Brain microvascular endothelial cell (primary cell): ENCODE data around the gene ATR.
"Not testable (repeated sequence)": the region's sequence is repeated elsewhere in the genome, so short reads cannot be mapped to it uniquely, and the experiment has no call there.

Experiments
- DNase-seq: peaks from one replicate; pipeline ENCODE4 v3.0.0-alpha.2; 2020
- H3K27ac ChIP-seq: fragments of 250-450 bp; sonication (Bioruptor Pico); 2 replicates; pipeline ENCODE4 v1.5.1; 2020; ENCODE audit warnings: mild to moderate bottlenecking, moderate library complexity
- H3K27me3 ChIP-seq: fragments of 250-450 bp; sonication (Bioruptor Pico); replicated peaks from 2 replicates; pipeline ENCODE4 v1.5.1; 2020; ENCODE audit warnings: mild to moderate bottlenecking
- H3K36me3 ChIP-seq: fragments of 250-450 bp; sonication (Bioruptor Pico); replicated peaks from 2 replicates; pipeline ENCODE4 v1.5.1; 2020; ENCODE audit warnings: mild to moderate bottlenecking
- H3K4me3 ChIP-seq: 2 replicates; pipeline ENCODE4 v1.5.1; 2011; ENCODE audit warnings: low read depth, mild to moderate bottlenecking, control low read depth, low read length, moderate library complexity
- in situ Hi-C: cut with HindIII; loops from 2 replicates; pipeline ENCODE4 v1.10.0; 2017; ENCODE audit warnings: low sequenced_read_pairs, low pct_ligation_motif_present
- TF ChIP-seq, protein P1 (sequence below): IDR thresholded peaks from 2 replicates; pipeline ENCODE4 v1.5.1; 2011; ENCODE audit warnings: low read depth, mild to moderate bottlenecking, moderate library complexity, low read length, control low read depth, inconsistent platforms; ENCODE audit errors: missing control alignments

Gene ATR

DNA sequence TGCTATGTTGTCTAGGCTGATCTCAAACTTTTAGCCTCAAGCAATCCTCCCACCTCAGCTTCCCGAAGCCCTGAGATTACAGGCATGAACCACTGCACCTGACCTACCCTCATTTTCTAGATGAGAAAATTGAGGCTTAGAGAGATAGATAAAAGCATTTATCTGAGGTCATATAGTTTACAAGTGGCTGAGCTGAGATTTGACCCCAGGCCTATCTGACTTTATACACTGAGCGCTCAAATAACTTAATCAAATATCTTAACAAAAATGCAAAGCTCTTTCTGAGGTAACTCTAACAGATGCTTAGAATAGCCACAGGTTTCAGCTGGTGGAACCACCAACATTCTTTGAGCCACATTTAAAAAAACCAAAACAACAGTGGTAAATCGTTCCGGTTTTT is 23.2 kb upstream of the ATR start:
- TF ChIP-seq, protein P1, sequence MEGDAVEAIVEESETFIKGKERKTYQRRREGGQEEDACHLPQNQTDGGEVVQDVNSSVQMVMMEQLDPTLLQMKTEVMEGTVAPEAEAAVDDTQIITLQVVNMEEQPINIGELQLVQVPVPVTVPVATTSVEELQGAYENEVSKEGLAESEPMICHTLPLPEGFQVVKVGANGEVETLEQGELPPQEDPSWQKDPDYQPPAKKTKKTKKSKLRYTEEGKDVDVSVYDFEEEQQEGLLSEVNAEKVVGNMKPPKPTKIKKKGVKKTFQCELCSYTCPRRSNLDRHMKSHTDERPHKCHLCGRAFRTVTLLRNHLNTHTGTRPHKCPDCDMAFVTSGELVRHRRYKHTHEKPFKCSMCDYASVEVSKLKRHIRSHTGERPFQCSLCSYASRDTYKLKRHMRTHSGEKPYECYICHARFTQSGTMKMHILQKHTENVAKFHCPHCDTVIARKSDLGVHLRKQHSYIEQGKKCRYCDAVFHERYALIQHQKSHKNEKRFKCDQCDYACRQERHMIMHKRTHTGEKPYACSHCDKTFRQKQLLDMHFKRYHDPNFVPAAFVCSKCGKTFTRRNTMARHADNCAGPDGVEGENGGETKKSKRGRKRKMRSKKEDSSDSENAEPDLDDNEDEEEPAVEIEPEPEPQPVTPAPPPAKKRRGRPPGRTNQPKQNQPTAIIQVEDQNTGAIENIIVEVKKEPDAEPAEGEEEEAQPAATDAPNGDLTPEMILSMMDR: no peak
- H3K27ac ChIP-seq: no peak overlapping the region
- no peak for DNase-seq
- no peaks in the 10 kb centered on the region for H3K27me3 ChIP-seq
- in situ Hi-C loops: no loop called here
- no peak overlapping the region for H3K4me3 ChIP-seq
- H3K36me3 ChIP-seq: no peaks in the 10 kb centered on the region

DNA sequence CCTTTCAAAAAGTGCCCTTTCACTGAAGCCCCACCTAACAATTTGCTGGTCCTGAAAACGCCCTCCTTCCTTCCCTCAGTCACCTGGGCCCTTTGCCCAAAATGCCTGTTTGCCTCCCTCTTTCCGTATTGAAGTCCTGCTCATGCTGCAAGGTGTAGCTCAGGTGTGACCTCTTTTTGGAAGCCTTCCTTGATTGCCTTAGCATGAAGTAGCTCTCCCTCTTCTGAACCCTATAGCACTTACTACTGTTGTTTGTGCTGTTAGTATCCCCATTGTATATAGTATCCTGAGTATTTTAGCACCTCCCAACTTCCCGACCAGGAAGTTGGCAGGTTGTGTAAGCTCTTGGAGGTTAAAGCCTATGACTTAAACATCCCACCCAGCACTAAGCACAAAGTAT is 19.4 kb upstream of the ATR start:
- H3K36me3 ChIP-seq: no peaks in the 10 kb centered on the region
- no peak overlapping the region for H3K27ac ChIP-seq
- no peaks in the 10 kb centered on the region for H3K27me3 ChIP-seq
- H3K4me3 ChIP-seq: no peak overlapping the region
- in situ Hi-C loops: loop anchor here (25.0 kb wide), 1 partner anchor 414 kb away; the partner anchor contains the start of gene U2SURP
- DNase-seq: no peak
- TF ChIP-seq, protein P1: no peak

DNA sequence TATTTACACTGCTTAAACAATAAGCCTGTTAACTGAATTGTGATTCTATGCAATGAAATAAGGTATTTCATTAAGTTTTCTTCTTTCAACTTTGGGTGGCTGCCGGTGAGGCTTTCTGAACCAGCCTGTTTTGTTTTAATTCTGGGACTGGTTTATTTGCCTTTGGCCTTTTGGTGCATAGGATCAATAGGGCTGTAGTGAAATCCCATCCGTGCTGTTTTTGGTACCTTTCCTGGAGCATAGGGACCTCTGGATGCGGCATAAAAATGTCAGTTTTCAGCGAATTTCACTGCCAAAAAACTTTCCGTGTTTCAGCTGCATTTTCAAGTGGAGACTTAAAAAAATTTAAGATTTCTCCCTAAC is 18.2 kb upstream of the ATR start:
- DNase-seq: no peak
- TF ChIP-seq, protein P1: no peak
- H3K27me3 ChIP-seq: no peaks in the 10 kb centered on the region
- no peak overlapping the region for H3K27ac ChIP-seq
- H3K4me3 ChIP-seq: peak overlapping the region; percentile 88
- in situ Hi-C loops: loop anchor here (25.0 kb wide), 1 partner anchor 416 kb away; the partner anchor contains the start of gene U2SURP
- H3K36me3 ChIP-seq: no peaks in the 10 kb centered on the region

DNA sequence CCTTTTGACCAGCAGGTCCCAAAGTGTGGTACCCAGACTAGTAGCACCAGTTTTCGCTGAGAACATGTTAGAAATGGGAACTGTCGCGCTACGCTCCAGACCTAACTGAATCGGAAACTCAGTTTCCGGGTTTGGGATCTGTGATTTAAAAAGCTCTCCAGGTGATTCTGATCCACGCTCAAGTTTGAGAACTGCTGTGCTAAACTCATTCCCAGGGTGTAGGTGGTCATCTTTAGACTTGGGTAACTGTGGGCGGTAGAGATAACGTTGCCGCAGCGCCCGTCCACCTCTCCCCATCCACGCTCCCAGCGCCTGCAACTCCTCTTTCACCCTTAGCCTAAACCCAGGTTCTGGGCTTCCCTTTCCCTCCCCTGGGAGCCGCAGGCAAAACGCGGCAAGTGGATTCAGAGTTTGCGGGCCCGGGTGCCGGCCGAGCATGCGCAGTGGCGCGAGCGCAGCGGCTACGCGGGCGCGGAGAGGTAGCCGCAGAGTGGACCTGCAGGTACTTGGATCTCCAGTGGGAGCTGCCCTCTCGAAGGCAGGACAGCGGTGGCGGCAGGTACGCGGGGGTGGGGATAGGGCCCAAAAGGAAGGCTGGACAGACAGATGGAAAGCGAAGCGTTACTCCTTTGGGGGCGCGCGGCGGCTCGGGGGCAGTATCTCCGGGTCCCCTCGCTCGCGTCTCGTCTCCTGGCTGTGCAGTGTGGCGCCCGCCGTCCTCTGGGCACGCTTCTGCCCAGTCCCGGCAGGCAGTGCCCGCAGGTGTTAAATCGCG is 17.6 kb upstream of the ATR start, which contains the start of gene PLS1:
PLS1 (plus strand) TSS at position 443 of the 775 bp plus-strand sequence. CDS start 67,845 bp downstream, outside the sequence.
- DNase-seq: peak; percentile 68
- H3K36me3 ChIP-seq: no peaks in the 10 kb centered on the region
- H3K4me3 ChIP-seq: peak within 1 kb of the TSS; percentile 88
- peak within 1 kb of the TSS; percentile 71 for H3K27ac ChIP-seq
- no peaks in the 10 kb centered on the region for H3K27me3 ChIP-seq
- in situ Hi-C loops: loop anchor here (25.0 kb wide), 1 partner anchor 416 kb away; the partner anchor contains the start of gene U2SURP
- TF ChIP-seq, protein P1: no peak

DNA sequence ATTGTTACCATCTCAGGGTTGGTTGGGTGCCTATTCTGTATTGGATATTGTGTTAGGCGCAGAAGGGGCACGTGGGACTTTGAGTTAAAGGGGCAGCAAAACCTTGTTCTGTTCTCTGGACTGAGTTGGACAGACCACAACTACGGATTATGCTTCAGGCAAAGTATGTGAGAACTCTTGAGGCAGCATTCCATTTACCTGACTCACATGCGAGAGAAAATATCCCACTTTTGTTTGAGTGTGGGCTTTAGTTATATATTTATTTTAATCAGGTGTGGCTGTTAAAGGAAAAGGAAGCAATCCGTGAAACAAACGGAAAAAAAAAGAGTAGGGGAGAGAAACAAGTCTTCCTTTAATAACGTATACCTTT is 17.0 kb upstream of the ATR start:
- Histone ChIP-seq H3K4me3 (peak overlapping the region; percentile 88), H3K27ac (peak overlapping the region; percentile 71), H3K27me3 (no peaks in the 10 kb centered on the region), H3K36me3 (no peaks in the 10 kb centered on the region)
- in situ Hi-C loops: loop anchor here (25.0 kb wide), 1 partner anchor 417 kb away; the partner anchor contains the start of gene U2SURP
- TF ChIP-seq, protein P1: no peak
- DNase-seq: peak; percentile 89

DNA sequence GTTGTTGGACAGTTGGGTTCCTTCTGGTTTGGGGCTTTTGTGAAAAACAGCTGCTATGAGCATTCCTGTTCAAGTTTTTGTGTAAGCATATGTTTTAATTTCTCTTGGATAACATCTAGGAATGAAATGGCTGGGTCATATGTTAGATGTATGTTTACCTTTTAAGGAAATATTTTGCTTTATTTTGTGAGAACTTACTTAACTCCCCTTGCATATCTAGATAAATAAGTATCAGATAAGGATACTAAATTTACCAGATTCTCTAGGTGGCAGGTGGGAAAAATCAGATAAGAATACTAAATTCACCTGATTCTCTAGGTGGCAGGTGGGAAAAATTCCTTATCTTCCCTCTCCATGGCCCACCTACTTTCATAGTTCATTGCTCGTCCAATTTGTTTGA is 16.6 kb upstream of the ATR start:
- DNase-seq: no peak
- Histone ChIP-seq H3K27ac (no peak overlapping the region), H3K27me3 (no peaks in the 10 kb centered on the region), H3K4me3 (no peak overlapping the region), H3K36me3 (no peaks in the 10 kb centered on the region)
- in situ Hi-C loops: loop anchor here (25.0 kb wide), 1 partner anchor 417 kb away; the partner anchor contains the start of gene U2SURP
- TF ChIP-seq, protein P1: no peak

DNA sequence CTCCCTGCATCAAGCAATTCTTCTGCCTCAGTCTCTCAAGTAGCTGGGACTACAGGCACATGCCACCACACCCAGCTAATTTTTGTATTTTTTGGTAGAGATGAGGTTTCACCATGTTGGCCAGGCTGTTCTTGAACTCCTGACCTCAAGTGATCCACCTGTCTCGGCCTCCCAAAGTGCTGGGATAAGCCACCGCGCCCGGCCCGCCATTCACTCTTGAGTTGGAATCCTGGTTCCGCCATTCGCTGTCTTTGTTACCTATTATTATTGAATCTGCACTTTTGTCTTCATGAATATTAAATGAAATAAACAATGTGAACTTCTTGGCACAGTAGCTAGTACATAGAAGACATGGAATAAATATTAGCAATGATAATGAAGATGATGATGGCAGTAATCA is 13.7 kb upstream of the ATR start:
- not testable (repeated sequence) for H3K4me3 ChIP-seq, H3K27ac ChIP-seq, DNase-seq, H3K27me3 ChIP-seq, H3K36me3 ChIP-seq
- in situ Hi-C loops: loop anchor here (25.0 kb wide), 1 partner anchor 420 kb away; the partner anchor contains the start of gene U2SURP
